Right lobe of liver (tissue), 4 donors: ENCODE data around the gene DDX10.

Source experiments
- POLR2A ChIP-seq: fragments of 450-650 bp; IDR thresholded peaks from one replicate; pipeline ENCODE4 v1.6.1; 2017; ENCODE audit warnings: antibody characterized with exemption, mild to moderate bottlenecking
- TF ChIP-seq, protein P1 (sequence below), 4 donors: fragments of 200-600 bp in 3 of 4; fragments of 450-650 bp in 1 of 4; IDR thresholded peaks; one replicate each; pipeline versions ENCODE4 v1.5.1 to v1.8.0; 2016 to 2022; ENCODE audit warnings: antibody characterized with exemption in 4 of 4, mild to moderate bottlenecking in 2 of 4
- donor health status: DM: no; HTN: no; CAD: no.
- donor health status: DM: no; HTN: no; CAD: no.
- donor health status: DM: no; HTN: yes; CAD: no.

DNA sequence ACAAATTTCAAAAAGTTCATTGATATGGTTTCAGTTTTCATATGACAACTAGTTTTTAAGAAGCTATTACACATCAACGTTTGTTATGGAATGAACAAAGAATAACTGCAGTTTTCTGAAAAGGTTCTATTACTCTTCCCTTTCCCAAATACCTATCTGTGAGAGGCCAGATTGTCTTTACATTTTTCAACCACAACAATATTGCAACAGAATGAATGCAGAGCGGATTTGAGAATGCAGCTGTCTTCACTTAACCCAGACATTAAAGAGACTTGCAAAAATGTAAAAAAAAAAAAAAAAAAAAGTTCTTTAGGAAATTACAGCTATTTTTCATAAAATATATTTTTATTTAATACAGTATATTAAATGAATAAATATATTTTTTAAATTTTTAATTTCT is 250.8 kb downstream of the DDX10 start:
- TF ChIP-seq, protein P1, sequence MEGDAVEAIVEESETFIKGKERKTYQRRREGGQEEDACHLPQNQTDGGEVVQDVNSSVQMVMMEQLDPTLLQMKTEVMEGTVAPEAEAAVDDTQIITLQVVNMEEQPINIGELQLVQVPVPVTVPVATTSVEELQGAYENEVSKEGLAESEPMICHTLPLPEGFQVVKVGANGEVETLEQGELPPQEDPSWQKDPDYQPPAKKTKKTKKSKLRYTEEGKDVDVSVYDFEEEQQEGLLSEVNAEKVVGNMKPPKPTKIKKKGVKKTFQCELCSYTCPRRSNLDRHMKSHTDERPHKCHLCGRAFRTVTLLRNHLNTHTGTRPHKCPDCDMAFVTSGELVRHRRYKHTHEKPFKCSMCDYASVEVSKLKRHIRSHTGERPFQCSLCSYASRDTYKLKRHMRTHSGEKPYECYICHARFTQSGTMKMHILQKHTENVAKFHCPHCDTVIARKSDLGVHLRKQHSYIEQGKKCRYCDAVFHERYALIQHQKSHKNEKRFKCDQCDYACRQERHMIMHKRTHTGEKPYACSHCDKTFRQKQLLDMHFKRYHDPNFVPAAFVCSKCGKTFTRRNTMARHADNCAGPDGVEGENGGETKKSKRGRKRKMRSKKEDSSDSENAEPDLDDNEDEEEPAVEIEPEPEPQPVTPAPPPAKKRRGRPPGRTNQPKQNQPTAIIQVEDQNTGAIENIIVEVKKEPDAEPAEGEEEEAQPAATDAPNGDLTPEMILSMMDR (IDR thresholded peaks at IDR 0.05), result no peak
- TF ChIP-seq POLR2A, result no peak
